C4-2B (cell line): ENCODE data around the gene CFAP119.

ENCODE experiments used
- ZFX ChIP-seq: fragments of 450-650 bp; IDR thresholded peaks from 2 replicates; pipeline ENCODE4 v1.6.1; 2017
- TF ChIP-seq, protein P1 (sequence below): fragments of 450-650 bp; conservative IDR thresholded peaks from 2 replicates; pipeline ENCODE4 v1.5.1; 2017; ENCODE audit warnings: mild to moderate bottlenecking

GRCh38 chr16:30764086-30764485, 2.2 kb upstream of the CFAP119 start:
- TF ChIP-seq, protein P1, sequence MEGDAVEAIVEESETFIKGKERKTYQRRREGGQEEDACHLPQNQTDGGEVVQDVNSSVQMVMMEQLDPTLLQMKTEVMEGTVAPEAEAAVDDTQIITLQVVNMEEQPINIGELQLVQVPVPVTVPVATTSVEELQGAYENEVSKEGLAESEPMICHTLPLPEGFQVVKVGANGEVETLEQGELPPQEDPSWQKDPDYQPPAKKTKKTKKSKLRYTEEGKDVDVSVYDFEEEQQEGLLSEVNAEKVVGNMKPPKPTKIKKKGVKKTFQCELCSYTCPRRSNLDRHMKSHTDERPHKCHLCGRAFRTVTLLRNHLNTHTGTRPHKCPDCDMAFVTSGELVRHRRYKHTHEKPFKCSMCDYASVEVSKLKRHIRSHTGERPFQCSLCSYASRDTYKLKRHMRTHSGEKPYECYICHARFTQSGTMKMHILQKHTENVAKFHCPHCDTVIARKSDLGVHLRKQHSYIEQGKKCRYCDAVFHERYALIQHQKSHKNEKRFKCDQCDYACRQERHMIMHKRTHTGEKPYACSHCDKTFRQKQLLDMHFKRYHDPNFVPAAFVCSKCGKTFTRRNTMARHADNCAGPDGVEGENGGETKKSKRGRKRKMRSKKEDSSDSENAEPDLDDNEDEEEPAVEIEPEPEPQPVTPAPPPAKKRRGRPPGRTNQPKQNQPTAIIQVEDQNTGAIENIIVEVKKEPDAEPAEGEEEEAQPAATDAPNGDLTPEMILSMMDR: no peak
- no peak for TF ChIP-seq ZFX
